Small intestine (tissue), 7 donors: ENCODE measurements around the gene TRDN. TPM values are rescaled to one million over a fixed set of nuclear protein-coding genes. Genes with fewer than 3 reads are reported as not detected.

ENCODE experiments used
- DNase-seq, 2 donors: peaks; one replicate each; pipeline versions ENCODE4 v3.0.0 to v3.0.0-alpha.2; 2013
- FAIRE-seq: peaks from 2 replicates; lab custom pipeline; 2012; peaks lifted over from hg19 to GRCh38; lab: Jason Lieb, UNC
- H3K27ac ChIP-seq, 3 donors: one replicate each; pipeline ENCODE4 v1.5.1; 2013; ENCODE audit warnings: low read length in 2 of 3, mild to moderate bottlenecking in 2 of 3, control low read depth in 1 of 3, inconsistent platforms in 1 of 3, low read depth in 1 of 3, moderate library complexity in 1 of 3
- H3K27me3 ChIP-seq, 3 donors: one replicate each; pipeline ENCODE4 v1.6.1; 2013; ENCODE audit warnings: low read length in 3 of 3, inconsistent platforms in 1 of 3; ENCODE audit not compliant: control insufficient read depth in 3 of 3, insufficient read depth in 3 of 3
- H3K36me3 ChIP-seq, 3 donors: one replicate each; pipeline ENCODE4 v1.6.1; 2013; ENCODE audit warnings: low read length in 3 of 3, inconsistent platforms in 1 of 3, low read depth in 1 of 3, mild to moderate bottlenecking in 1 of 3, moderate library complexity in 1 of 3; ENCODE audit not compliant: control insufficient read depth in 3 of 3, insufficient read depth in 2 of 3
- H3K4me1 ChIP-seq, 3 donors: one replicate each; pipeline ENCODE4 v1.6.1; 2013; ENCODE audit warnings: low read length in 2 of 3, inconsistent platforms in 1 of 3, low read depth in 1 of 3, mild to moderate bottlenecking in 1 of 3, moderate library complexity in 1 of 3; ENCODE audit not compliant: control insufficient read depth in 3 of 3, insufficient read depth in 2 of 3
- H3K4me3 ChIP-seq, 3 donors: one replicate each; pipeline ENCODE4 v1.5.1; 2013; ENCODE audit warnings: low read length in 3 of 3, control low read depth in 1 of 3, inconsistent platforms in 1 of 3, low read depth in 1 of 3, mild to moderate bottlenecking in 1 of 3, moderate library complexity in 1 of 3
- H3K9me3 ChIP-seq, 2 donors: one replicate each; pipeline ENCODE4 v1.6.1; 2013; ENCODE audit warnings: low read depth in 1 of 2, low read length in 1 of 2; ENCODE audit not compliant: control insufficient read depth in 2 of 2, insufficient read depth in 1 of 2
- WGBS, 3 donors: extraction: QIAGEN DNeasy Blood & Tissue Kit; methylation state at CpG; one replicate each; pipeline ENCODE4 v1.1.7; 2013; 5-methylcytosine and 5-hydroxymethylcytosine counted together
- polyA plus RNA-seq, 4 donors: library from polyadenylated mRNA; stranded (reverse) in 3 of 4; unstranded in 1 of 4; fragments of 200-250 nt in 3 of 4; fragments of 120-200 nt in 1 of 4; gene quantifications; one replicate each; pipeline versions ENCODE4 v1.2.1 to v1.2.3, GENCODE V29; 2013
- donor health status: healthy with polysubstance abuse.
- donor health status: control.
- donor health status: control.
- donor health status: Bipolar disorder and iron deficiency.
- donor health status: healthy.

The TRDN gene
- polyA plus RNA-seq, 4 donors: 0.01 to 0.54 (median 0.38) TPM; not detected in 1

- no peaks in the 10 kb centered on the region for H3K36me3 ChIP-seq
- no peak overlapping the region for H3K27ac ChIP-seq
- H3K9me3 ChIP-seq: peaks cover 0 to 7% of the 10 kb centered on the region in 2 donors
- WGBS, 3 donors: 89 to 93% (median 89%) methylated on average over 18 of the region's 18 CpGs
- H3K27me3 ChIP-seq: no peaks in the 10 kb centered on the region
- H3K4me3 ChIP-seq: no peak overlapping the region
- no peak for DNase-seq
- no peak for FAIRE-seq
- H3K4me1 ChIP-seq: no peaks in the 10 kb centered on the region
These were observed 434.8 kb downstream of the TRDN start for GRCh38 chr6:123201869-123202372.

GRCh38 chr6:123193298-123193697 lies 443.5 kb downstream of the TRDN start:
- DNase-seq: no peak
- Histone ChIP-seq H3K36me3 (no peaks in the 10 kb centered on the region), H3K4me3 (no peak overlapping the region), H3K4me1 (no peaks in the 10 kb centered on the region), H3K27ac (no peak overlapping the region), H3K9me3 (no peaks in the 10 kb centered on the region), H3K27me3 (no peaks in the 10 kb centered on the region)
- FAIRE-seq: no peak

- WGBS, 3 donors: 61 to 76% (median 63%) methylated on average over 1 of the region's 1 CpG
- no peaks in the 10 kb centered on the region for H3K9me3 ChIP-seq
- no peaks in the 10 kb centered on the region for H3K4me1 ChIP-seq
- FAIRE-seq (no peak), DNase-seq (no peak)
- no peaks in the 10 kb centered on the region for H3K27me3 ChIP-seq
- no peak overlapping the region for H3K27ac ChIP-seq
- no peaks in the 10 kb centered on the region for H3K36me3 ChIP-seq
- H3K4me3 ChIP-seq: no peak overlapping the region
These were observed 446.9 kb downstream of the TRDN start for GRCh38 chr6:123189816-123190215.

GRCh38 chr6:123182998-123183397 lies 453.8 kb downstream of the TRDN start:
- Histone ChIP-seq H3K27me3 (no peaks in the 10 kb centered on the region), H3K4me1 (no peaks in the 10 kb centered on the region), H3K9me3 (peaks cover 0 to 10% of the 10 kb centered on the region in 2 donors), H3K27ac (no peak overlapping the region), H3K4me3 (no peak overlapping the region), H3K36me3 (no peaks in the 10 kb centered on the region)
- DNase-seq: no peak
- WGBS, 3 donors: 78 to 89% (median 86%) methylated on average over 7 of the region's 7 CpGs
- no peak for FAIRE-seq

- no peak for DNase-seq
- Histone ChIP-seq H3K4me3 (no peak overlapping the region), H3K27me3 (no peaks in the 10 kb centered on the region), H3K4me1 (no peaks in the 10 kb centered on the region), H3K36me3 (no peaks in the 10 kb centered on the region), H3K27ac (no peak overlapping the region), H3K9me3 (no peaks in the 10 kb centered on the region)
- FAIRE-seq: no peak
- WGBS, 3 donors: 84 to 90% (median 89%) methylated on average over 1 of the region's 1 CpG
These were observed 460.0 kb downstream of the TRDN start for GRCh38 chr6:123176706-123177105.

- FAIRE-seq (no peak), DNase-seq (no peak)
- WGBS, 3 donors: 65 to 70% (median 68%) methylated on average over 5 of the region's 5 CpGs
- no peak overlapping the region for H3K4me3 ChIP-seq
- no peaks in the 10 kb centered on the region for H3K9me3 ChIP-seq
- no peak overlapping the region for H3K27ac ChIP-seq
- H3K27me3 ChIP-seq: no peaks in the 10 kb centered on the region
- no peaks in the 10 kb centered on the region for H3K36me3 ChIP-seq
- H3K4me1 ChIP-seq: no peaks in the 10 kb centered on the region
These were observed 465.2 kb downstream of the TRDN start for GRCh38 chr6:123171341-123172115.

- DNase-seq (no peak), FAIRE-seq (no peak)
- 63 to 88% (median 77%) methylated on average over 2 of the region's 2 CpGs for WGBS, 3 donors
- no peaks in the 10 kb centered on the region for H3K4me1 ChIP-seq
- H3K4me3 ChIP-seq: no peak overlapping the region
- no peaks in the 10 kb centered on the region for H3K9me3 ChIP-seq
- no peaks in the 10 kb centered on the region for H3K36me3 ChIP-seq
- no peaks in the 10 kb centered on the region for H3K27me3 ChIP-seq
- no peak overlapping the region for H3K27ac ChIP-seq
These were observed 467.0 kb downstream of the TRDN start for GRCh38 chr6:123169774-123170095.

- no peaks in the 10 kb centered on the region for H3K4me1 ChIP-seq
- H3K36me3 ChIP-seq: no peaks in the 10 kb centered on the region
- H3K9me3 ChIP-seq: no peaks in the 10 kb centered on the region
- FAIRE-seq (no peak), DNase-seq (no peak)
- H3K27me3 ChIP-seq: no peaks in the 10 kb centered on the region
- H3K27ac ChIP-seq: no peak overlapping the region
- WGBS, 3 donors: 66 to 80% (median 79%) methylated on average over 2 of the region's 2 CpGs
- H3K4me3 ChIP-seq: no peak overlapping the region
These were observed 467.6 kb downstream of the TRDN start for GRCh38 chr6:123168892-123169773.
